Uterus (tissue), 2 donors: ENCODE measurements around the gene KRT71.

Experiments
- CTCF ChIP-seq, 4 experiments: fragments of 200-600 bp in 2 of 4; fragments of 450-650 bp in 2 of 4; sonication (generic) in 2 of 4; IDR thresholded peaks; one replicate each; pipeline ENCODE4 v1.5.1; 2016 to 2019; ENCODE audit warnings: antibody characterized with exemption in 4 of 4, mild to moderate bottlenecking in 2 of 4, moderate library complexity in 1 of 4
- POLR2A ChIP-seq, 2 donors: fragments of 450-650 bp; IDR thresholded peaks; one replicate each; pipeline ENCODE4 v1.6.1; 2016; ENCODE audit warnings: antibody characterized with exemption in 2 of 2, mild to moderate bottlenecking in 1 of 2, moderate library complexity in 1 of 2

- TF ChIP-seq CTCF (IDR thresholded peaks at IDR 0.05) (no peak), POLR2A (IDR thresholded peaks at IDR 0.05) (no peak)
Measured at GRCh38 chr12:52580496-52580895, 27.6 kb upstream of the KRT71 start.
